H54 (cell line): ENCODE measurements around the gene ALKAL2.
"Not testable (repeated sequence)": the region's sequence is repeated elsewhere in the genome, so short reads cannot be mapped to it uniquely, and the experiment has no call there.

Source experiments
- DNase-seq: peaks from one replicate; pipeline ENCODE4 v3.0.0; 2011; ENCODE audit warnings: low spot score, mixed read lengths; ENCODE audit not compliant: insufficient read length
- FAIRE-seq: peaks from 3 replicates; lab custom pipeline; 2011; peaks lifted over from hg19 to GRCh38; lab: Jason Lieb, UNC
- POLR2A ChIP-seq: IDR thresholded peaks from 2 replicates; pipeline ENCODE4 v1.6.1; 2011; ENCODE audit warnings: low read depth, mild to moderate bottlenecking, low read length

The ALKAL2 gene

GRCh38 chr2:287911-288757 is at the start of gene ALKAL2:
Gene ALKAL2, minus strand, starts transcription at chr2:288091. Its CDS starts 256 bp downstream, at chr2:287835.
- no peak for DNase-seq
- TF ChIP-seq POLR2A = no peak
- no peak for FAIRE-seq

- FAIRE-seq, DNase-seq: not testable (repeated sequence)
Measured at GRCh38 chr2:336949-337348, 49.1 kb upstream of the ALKAL2 start.

- no peak for TF ChIP-seq POLR2A
- DNase-seq (no peak), FAIRE-seq (no peak)
Measured at GRCh38 chr2:336360-336759, 48.5 kb upstream of the ALKAL2 start.

- FAIRE-seq (no peak), DNase-seq (no peak)
- no peak for TF ChIP-seq POLR2A
Measured at GRCh38 chr2:332592-332991, 44.7 kb upstream of the ALKAL2 start.

GRCh38 chr2:328761-329160 is 40.9 kb upstream of the ALKAL2 start:
- DNase-seq = no peak
- no peak for FAIRE-seq
- no peak for TF ChIP-seq POLR2A

- no peak for TF ChIP-seq POLR2A
- FAIRE-seq (no peak), DNase-seq (no peak)
Measured at GRCh38 chr2:323035-323434, 35.1 kb upstream of the ALKAL2 start.

GRCh38 chr2:322326-322725 is 34.4 kb upstream of the ALKAL2 start:
- DNase-seq = no peak
- FAIRE-seq = no peak
- no peak for TF ChIP-seq POLR2A

GRCh38 chr2:320561-320960 is 32.7 kb upstream of the ALKAL2 start:
- TF ChIP-seq POLR2A = no peak
- DNase-seq (no peak), FAIRE-seq (no peak)

- no peak for TF ChIP-seq POLR2A
- FAIRE-seq = no peak
Measured at GRCh38 chr2:319059-319600, 31.2 kb upstream of the ALKAL2 start.

GRCh38 chr2:317501-318424 is 29.9 kb upstream of the ALKAL2 start:
- FAIRE-seq (no peak), DNase-seq (peak; percentile 34)
- no peak for TF ChIP-seq POLR2A

More at GRCh38 chr2:319059-319600, 31.2 kb upstream of the ALKAL2 start:
- DNase-seq = no peak

- TF ChIP-seq POLR2A = no peak
- DNase-seq = no peak
- no peak for FAIRE-seq
Measured at GRCh38 chr2:316381-316780, 28.5 kb upstream of the ALKAL2 start.

- not testable (repeated sequence) for FAIRE-seq, DNase-seq
Measured at GRCh38 chr2:315925-316324, 28.0 kb upstream of the ALKAL2 start.

- no peak for DNase-seq
- no peak for TF ChIP-seq POLR2A
- FAIRE-seq = no peak
Measured at GRCh38 chr2:314561-315336, 26.9 kb upstream of the ALKAL2 start.

GRCh38 chr2:313991-314390 is 26.1 kb upstream of the ALKAL2 start:
- DNase-seq (no peak), FAIRE-seq (no peak)
- no peak for TF ChIP-seq POLR2A
